ENCODE results near the gene PLXNA3. TPM values are rescaled to one million over a fixed set of nuclear protein-coding genes. Genes with fewer than 3 reads are reported as not detected.

Gene PLXNA3
- polyA plus RNA-seq, 1 experiment: 36.0 TPM

DNA sequence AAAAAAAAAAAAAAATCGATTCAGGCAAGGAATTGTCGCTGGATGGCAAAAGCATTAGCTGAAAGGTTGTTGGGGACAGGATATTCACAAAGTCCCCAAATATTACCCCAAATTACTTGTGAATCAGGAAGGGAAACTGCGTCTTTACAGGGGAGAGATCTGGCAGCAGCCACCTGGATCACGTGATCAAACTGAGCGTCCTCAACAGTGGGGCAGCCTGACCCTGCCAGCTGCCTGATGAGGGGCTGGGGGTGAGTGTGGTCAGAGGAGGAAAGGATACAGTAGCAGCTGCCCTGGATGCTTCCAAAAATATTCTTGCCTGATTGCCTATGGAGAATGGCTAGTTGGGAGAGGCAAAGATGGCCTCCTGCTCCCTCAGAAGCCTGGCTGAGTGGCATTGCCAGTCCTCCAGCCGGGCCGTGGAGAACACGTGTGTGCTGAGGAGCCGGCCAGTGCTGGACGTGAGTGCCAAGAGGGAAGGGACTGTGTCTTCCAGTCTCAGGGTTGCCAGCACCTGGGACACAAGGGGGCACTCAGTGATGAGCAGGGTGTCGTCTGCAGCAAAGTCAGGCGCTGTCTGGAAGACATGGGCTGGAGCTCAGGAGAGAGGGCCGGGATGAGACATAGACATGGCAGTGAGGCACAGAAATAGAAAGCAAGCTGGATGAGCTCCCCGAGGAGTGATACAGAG lies 24.0 kb downstream of the PLXNA3 start:
- ChIA-PET CTCF (interaction anchor here (1.1 kb wide), 1 partner anchor 41 kb away, joined by 4 read pairs; no protein-coding TSS in a partner anchor), POLR2A (no interaction called here)

GRCh38 chrX:154482786-154483185 lies 24.7 kb downstream of the PLXNA3 start:
- H3K36me3 ChIP-seq (ENCODE audit: control insufficient read depth, insufficient read depth, low read length): peaks cover 6% of the 10 kb centered on the region
- TF ChIP-seq, protein P1, sequence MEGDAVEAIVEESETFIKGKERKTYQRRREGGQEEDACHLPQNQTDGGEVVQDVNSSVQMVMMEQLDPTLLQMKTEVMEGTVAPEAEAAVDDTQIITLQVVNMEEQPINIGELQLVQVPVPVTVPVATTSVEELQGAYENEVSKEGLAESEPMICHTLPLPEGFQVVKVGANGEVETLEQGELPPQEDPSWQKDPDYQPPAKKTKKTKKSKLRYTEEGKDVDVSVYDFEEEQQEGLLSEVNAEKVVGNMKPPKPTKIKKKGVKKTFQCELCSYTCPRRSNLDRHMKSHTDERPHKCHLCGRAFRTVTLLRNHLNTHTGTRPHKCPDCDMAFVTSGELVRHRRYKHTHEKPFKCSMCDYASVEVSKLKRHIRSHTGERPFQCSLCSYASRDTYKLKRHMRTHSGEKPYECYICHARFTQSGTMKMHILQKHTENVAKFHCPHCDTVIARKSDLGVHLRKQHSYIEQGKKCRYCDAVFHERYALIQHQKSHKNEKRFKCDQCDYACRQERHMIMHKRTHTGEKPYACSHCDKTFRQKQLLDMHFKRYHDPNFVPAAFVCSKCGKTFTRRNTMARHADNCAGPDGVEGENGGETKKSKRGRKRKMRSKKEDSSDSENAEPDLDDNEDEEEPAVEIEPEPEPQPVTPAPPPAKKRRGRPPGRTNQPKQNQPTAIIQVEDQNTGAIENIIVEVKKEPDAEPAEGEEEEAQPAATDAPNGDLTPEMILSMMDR (IDR thresholded peaks at IDR 0.05; ENCODE audit: insufficient read depth, low read depth, low read length): no peak
- H3K27me3 ChIP-seq (ENCODE audit: control insufficient read depth, insufficient read depth, low read length): no peaks in the 10 kb centered on the region
- ChIA-PET CTCF (interaction anchor here (0.8 to 1.1 kb wide), 2 partner anchors 23 to 42 kb away, joined by 3 to 4 read pairs; no protein-coding TSS in a partner anchor), POLR2A (no interaction called here)
- no peak overlapping the region for H3K4me3 ChIP-seq (ENCODE audit: low read depth, low read length)
- no peak for DNase-seq (ENCODE audit: low read depth)

More for the DNA sequence above, 24.0 kb downstream of the PLXNA3 start:
- TF ChIP-seq, protein P1 (IDR thresholded peaks at IDR 0.05; ENCODE audit: insufficient read depth, low read depth, low read length): no peak
- Histone ChIP-seq H3K36me3 (ENCODE audit: control insufficient read depth, insufficient read depth, low read length) (peaks cover 3% of the 10 kb centered on the region), H3K27me3 (ENCODE audit: control insufficient read depth, insufficient read depth, low read length) (no peaks in the 10 kb centered on the region), H3K4me3 (ENCODE audit: low read depth, low read length) (no peak overlapping the region)
- no peak for DNase-seq (ENCODE audit: low read depth)

- Histone ChIP-seq H3K27me3 (ENCODE audit: control insufficient read depth, insufficient read depth, low read length) (no peaks in the 10 kb centered on the region), H3K4me3 (ENCODE audit: low read depth, low read length) (no peak overlapping the region), H3K36me3 (ENCODE audit: control insufficient read depth, insufficient read depth, low read length) (peaks cover 6% of the 10 kb centered on the region)
- TF ChIP-seq, protein P1 (IDR thresholded peaks at IDR 0.05; ENCODE audit: insufficient read depth, low read depth, low read length): no peak
- no peak for DNase-seq (ENCODE audit: low read depth)
- POLR2A ChIA-PET: no interaction called here
- CTCF ChIA-PET: interaction anchor here (0.8 to 1.1 kb wide), 2 partner anchors 24 to 43 kb away, joined by 3 to 4 read pairs; no protein-coding TSS in a partner anchor
Observed at GRCh38 chrX:154483325-154483724, 25.2 kb downstream of the PLXNA3 start.

- Histone ChIP-seq H3K27me3 (ENCODE audit: control insufficient read depth, insufficient read depth, low read length) (no peaks in the 10 kb centered on the region), H3K36me3 (ENCODE audit: control insufficient read depth, insufficient read depth, low read length) (peaks cover 8% of the 10 kb centered on the region), H3K4me3 (ENCODE audit: low read depth, low read length) (no peak overlapping the region)
- no peak for DNase-seq (ENCODE audit: low read depth)
- POLR2A ChIA-PET: no interaction called here
- CTCF ChIA-PET: interaction anchor here (1.0 kb wide), 1 partner anchor 86 kb away, joined by 3 read pairs; no protein-coding TSS in a partner anchor
- TF ChIP-seq, protein P1 (IDR thresholded peaks at IDR 0.05; ENCODE audit: insufficient read depth, low read depth, low read length): no peak
Observed at GRCh38 chrX:154484255-154485149, 26.4 kb downstream of the PLXNA3 start.
